Gastrocnemius medialis (tissue), 4 donors: ENCODE measurements around the gene DARS1. TPM values are rescaled to one million over a fixed set of nuclear protein-coding genes. Genes with fewer than 3 reads are reported as not detected.
A peak's percentile ranks its signal among the peaks of the same experiment; 100 is the strongest.

Source experiments
- ATAC-seq, 2 donors: fragments of 150-250 bp; one replicate each; pipeline ENCODE4 v1.9.1; 2016
- DNase-seq, 2 donors: peaks; one replicate each; pipeline ENCODE4 v3.0.0-alpha.2; 2019
- H3K27ac ChIP-seq, 4 donors: fragments of 200-600 bp; sonication (generic); 1 replicate in 1 of 4; 2 replicates in 3 of 4; pipeline ENCODE4 v1.5.1; 2016 to 2018; ENCODE audit warnings: mild to moderate bottlenecking in 2 of 4, moderate library complexity in 1 of 4
- H3K27me3 ChIP-seq, 3 donors: fragments of 200-600 bp; sonication (generic) in 2 of 3; 1 replicate in 1 of 3; 2 replicates in 2 of 3; pipeline versions ENCODE4 v1.5.1 to v1.6.0; 2016 to 2019; ENCODE audit warnings: mild to moderate bottlenecking in 1 of 3, moderate library complexity in 1 of 3
- H3K36me3 ChIP-seq, 2 donors: fragments of 200-600 bp; sonication (generic) in 1 of 2; one replicate each; pipeline ENCODE4 v1.5.1; 2017 to 2018
- H3K4me1 ChIP-seq, 2 donors: fragments of 200-600 bp; sonication (generic) in 1 of 2; one replicate each; pipeline ENCODE4 v1.5.1; 2016 to 2017; ENCODE audit warnings: mild to moderate bottlenecking in 2 of 2
- H3K4me3 ChIP-seq, 4 donors: fragments of 200-600 bp; sonication (generic) in 3 of 4; 1 replicate in 1 of 4; 2 replicates in 3 of 4; pipeline ENCODE4 v1.5.1; 2016 to 2019; ENCODE audit warnings: mild to moderate bottlenecking in 2 of 4
- H3K9me3 ChIP-seq, 3 donors: fragments of 200-600 bp; sonication (generic) in 2 of 3; 1 replicate in 1 of 3; 2 replicates in 2 of 3; pipeline ENCODE4 v1.5.1; 2016 to 2019
- CTCF ChIP-seq, 5 experiments: fragments of 450-650 bp in 3 of 5; fragments of 200-600 bp in 2 of 5; sonication (generic) in 2 of 5; IDR thresholded peaks in 4 of 5; conservative IDR thresholded peaks in 1 of 5; 1 replicate in 4 of 5; 2 replicates in 1 of 5; pipeline ENCODE4 v1.5.1; 2016 to 2019; ENCODE audit warnings: antibody characterized with exemption in 5 of 5, mild to moderate bottlenecking in 3 of 5, moderate library complexity in 3 of 5
- POLR2A ChIP-seq, 2 donors: fragments of 450-650 bp; IDR thresholded peaks; one replicate each; pipeline ENCODE4 v1.6.1; 2017; ENCODE audit warnings: antibody characterized with exemption in 2 of 2, mild to moderate bottlenecking in 2 of 2, moderate library complexity in 2 of 2
- in situ Hi-C, 4 donors: fragments of 200-750 bp; cut with MboI; loops; one replicate each; pipeline versions ENCODE4 v1.15.0 to v1.8.0; 2017; ENCODE audit warnings: low sequenced_read_pairs in 4 of 4
- intact Hi-C: fragments of 100-400 bp; cut with DNase I; formaldehyde crosslinking; loops from one replicate; pipeline ENCODE4 v1.15.1; 2023; ENCODE audit warnings: low total_unique reads
- total RNA-seq, 4 donors: library from RNA; depleted of rRNA; stranded (reverse); fragments of >200 nt; gene quantifications; one replicate each; pipeline versions ENCODE4 v1.1.0 to v1.2.3, GENCODE V29; 2016

Gene DARS1
- total RNA-seq, 4 donors from 2014 or later = 86.2 to 97.2 (median 89.8) TPM

DNA sequence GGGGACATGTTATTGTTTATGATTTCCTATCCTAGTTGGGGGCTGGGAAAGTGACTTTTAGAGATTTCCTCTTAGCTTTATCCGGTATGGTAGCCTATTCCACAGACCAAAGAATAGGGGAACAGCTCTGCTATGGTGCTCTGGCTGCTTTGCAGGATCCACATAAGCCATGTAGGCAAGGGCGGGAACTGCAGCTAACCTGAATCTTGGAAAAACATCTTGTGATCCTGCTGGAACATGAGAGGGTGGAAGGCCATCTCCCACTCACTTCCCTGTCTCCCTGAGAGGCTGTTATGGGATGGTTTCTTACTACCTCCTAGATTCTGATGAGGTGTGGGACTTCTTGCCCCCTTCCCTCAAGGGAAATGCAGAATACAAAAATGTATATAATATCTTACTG lies 2.0 kb upstream of the DARS1 start:
- H3K36me3 ChIP-seq = peaks cover 0 to 5% of the 10 kb centered on the region in 2 donors
- intact Hi-C loops = loop anchor here (5.0 kb wide), 3 partner anchors 35 to 1070 kb away; partner anchors contain the start of genes CCNT2 and UBXN4
- in situ Hi-C loops = loop anchor here in 1 of 4 donors (25.0 kb wide), 1 partner anchor 450 kb away; the partner anchor contains the start of genes R3HDM1 and ZRANB3
- H3K4me3 ChIP-seq = no peak overlapping the region
- no peaks in the 10 kb centered on the region for H3K27me3 ChIP-seq
- no peaks in the 10 kb centered on the region for H3K9me3 ChIP-seq
- TF ChIP-seq POLR2A (IDR thresholded peaks at IDR 0.05) (no peak), CTCF (IDR thresholded peaks at IDR 0.05 in 4 of 5, conservative IDR thresholded peaks at IDR 0.05 in 1 of 5) (no peak)
- DNase-seq (no peak), ATAC-seq (no peak)
- peak overlapping the region in 1 of 4 donors; percentile 23 for H3K27ac ChIP-seq
- H3K4me1 ChIP-seq = peaks cover 13 to 20% of the 10 kb centered on the region in 2 donors

DNA sequence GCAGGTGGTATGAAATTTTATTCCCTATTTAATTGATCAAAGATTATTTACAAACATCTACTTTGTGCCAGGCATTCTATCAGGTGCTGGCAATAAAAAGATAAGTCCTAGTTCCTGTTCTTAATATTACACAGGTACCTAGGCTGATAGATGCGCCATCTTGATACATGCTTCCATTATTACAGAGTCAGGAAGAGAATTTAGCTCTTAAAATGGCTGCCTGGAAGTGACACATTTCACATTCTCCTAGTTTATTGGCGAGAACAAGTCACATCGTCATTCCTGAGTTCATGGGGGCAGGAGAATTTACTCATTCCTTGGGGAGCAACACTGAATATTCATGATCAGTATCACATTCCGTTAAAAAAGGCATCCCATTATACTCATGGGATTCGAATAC lies 1.1 kb upstream of the DARS1 start:
- no peak for ATAC-seq
- DNase-seq = no peak
- no peak for TF ChIP-seq POLR2A (IDR thresholded peaks at IDR 0.05)
- no peak for TF ChIP-seq CTCF (IDR thresholded peaks at IDR 0.05 in 4 of 5, conservative IDR thresholded peaks at IDR 0.05 in 1 of 5)
- Histone ChIP-seq H3K4me3 (peak overlapping the region in 1 of 4 donors; percentile 94), H3K27me3 (no peaks in the 10 kb centered on the region), H3K27ac (peak overlapping the region in 3 of 4 donors; percentile 97 to 99 (median 99)), H3K4me1 (peaks cover 13 to 20% of the 10 kb centered on the region in 2 donors), H3K36me3 (peaks cover 0 to 5% of the 10 kb centered on the region in 2 donors), H3K9me3 (no peaks in the 10 kb centered on the region)
- in situ Hi-C loops = loop anchor here in 1 of 4 donors (25.0 kb wide), 1 partner anchor 449 kb away; the partner anchor contains the start of genes R3HDM1 and ZRANB3
- intact Hi-C loops = loop anchor here (5.0 kb wide), 3 partner anchors 36 to 1069 kb away; partner anchors contain the start of genes CCNT2 and UBXN4

- Histone ChIP-seq H3K4me3 (peak overlapping the region; percentile 94 to 97 (median 96)), H3K9me3 (no peaks in the 10 kb centered on the region), H3K4me1 (peaks cover 13 to 22% of the 10 kb centered on the region in 2 donors), H3K36me3 (peaks cover 0 to 5% of the 10 kb centered on the region in 2 donors), H3K27ac (peak overlapping the region; percentile 95 to 99 (median 98)), H3K27me3 (no peaks in the 10 kb centered on the region)
- DNase-seq (peak in 1 of 2 donors; percentile 23), ATAC-seq (peak; percentile 55)
- no peak for TF ChIP-seq POLR2A (IDR thresholded peaks at IDR 0.05)
- TF ChIP-seq CTCF (IDR thresholded peaks at IDR 0.05 in 4 of 5, conservative IDR thresholded peaks at IDR 0.05 in 1 of 5) = no peak
- intact Hi-C loops (loop anchor here (1.0 to 5.0 kb wide), 4 partner anchors 36 to 1069 kb away; partner anchors contain the start of genes CCNT2, MCM6 and UBXN4), in situ Hi-C loops (loop anchor here in 1 of 4 donors (25.0 kb wide), 1 partner anchor 449 kb away; the partner anchor contains the start of genes R3HDM1 and ZRANB3)
These were observed 484 bp upstream of the DARS1 start for GRCh38 chr2:135985826-135986393.

DNA sequence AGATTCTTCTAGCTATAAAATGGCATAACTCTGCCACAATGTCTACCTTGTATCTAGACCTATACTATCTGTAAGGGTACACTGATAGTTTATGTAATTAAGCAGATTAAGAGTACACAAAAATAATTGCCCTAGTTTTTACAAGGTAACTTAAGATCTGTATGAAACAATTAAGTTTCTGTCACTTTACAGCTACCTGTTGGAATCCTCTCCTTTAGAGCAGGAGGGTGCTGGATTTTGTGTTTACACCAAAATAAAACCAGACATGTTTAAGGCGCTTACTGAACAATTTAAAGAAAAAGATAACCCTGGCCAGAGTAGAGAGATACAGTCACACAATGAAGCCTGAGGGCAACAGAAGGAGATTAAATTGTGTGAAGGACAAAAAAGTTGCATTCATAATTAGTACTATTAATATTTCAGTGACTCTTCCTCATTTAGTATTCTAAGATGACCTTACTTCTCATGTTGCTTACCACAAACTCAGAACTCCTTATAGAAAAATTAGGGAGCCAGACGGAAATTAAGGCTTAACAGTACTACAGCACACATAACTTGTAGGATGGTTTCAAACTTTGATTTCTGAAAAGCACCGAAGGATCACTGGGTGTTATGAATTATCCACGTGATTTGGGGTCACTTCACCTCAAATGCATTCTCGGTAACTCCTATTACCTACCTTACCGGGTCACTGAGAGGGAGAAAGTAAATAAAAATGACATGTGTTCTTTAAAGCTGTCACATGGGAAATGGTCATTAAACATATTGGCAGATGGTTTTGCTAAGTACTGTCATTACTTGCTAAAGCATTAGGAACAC lies 1.0 kb downstream of the DARS1 start:
- peak overlapping the region; percentile 94 to 97 (median 96) for H3K4me3 ChIP-seq
- in situ Hi-C loops = loop anchor here in 1 of 4 donors (25.0 kb wide), 1 partner anchor 447 kb away; the partner anchor contains the start of genes R3HDM1 and ZRANB3
- H3K27me3 ChIP-seq = no peaks in the 10 kb centered on the region
- DNase-seq (no peak), ATAC-seq (peak; percentile 18 to 49)
- intact Hi-C loops = loop anchor here (1.0 to 5.0 kb wide), 4 partner anchors 38 to 1067 kb away; partner anchors contain the start of genes CCNT2, MCM6 and UBXN4
- no peaks in the 10 kb centered on the region for H3K9me3 ChIP-seq
- TF ChIP-seq POLR2A (IDR thresholded peaks at IDR 0.05) = no peak
- TF ChIP-seq CTCF (IDR thresholded peaks at IDR 0.05 in 4 of 5, conservative IDR thresholded peaks at IDR 0.05 in 1 of 5) = no peak
- peak overlapping the region; percentile 95 to 99 (median 98) for H3K27ac ChIP-seq
- H3K4me1 ChIP-seq = peaks cover 13 to 28% of the 10 kb centered on the region in 2 donors
- peaks cover 0 to 5% of the 10 kb centered on the region in 2 donors for H3K36me3 ChIP-seq
